B cell (primary cell): ENCODE data around the gene MEIS3. TPM values are rescaled to one million over a fixed set of nuclear protein-coding genes. Genes with fewer than 3 reads are reported as not detected.

Source experiments
- ATAC-seq: fragments of 200-7000 bp; cut with Tn5 transposase; one replicate; pipeline ENCODE4 v1.10.0; 2021; ENCODE audit warnings: low read depth, mild to moderate bottlenecking, moderate number of reproducible peaks, moderate library complexity
- CTCF ChIA-PET: fragments of 350-600 bp; sonication (Branson Sonifier 250); formaldehyde crosslinking; loops from one replicate; lab custom pipeline; 2021; ENCODE audit warnings: antibody characterized with exemption, inconsistent platforms; lab: Charles Lee
- POLR2A ChIA-PET: fragments of 350-600 bp; sonication (Branson Sonifier 250); formaldehyde crosslinking; loops from one replicate; lab custom pipeline; 2021; ENCODE audit warnings: antibody characterized with exemption; lab: Charles Lee
- DNase-seq: peaks from one replicate; pipeline ENCODE4 v3.0.0; 2013
- H2AFZ ChIP-seq: 2 replicates; pipeline ENCODE4 v1.6.1; 2012; ENCODE audit warnings: mild to moderate bottlenecking, low read depth, low read length; ENCODE audit not compliant: insufficient read depth, poor library complexity, severe bottlenecking
- H3K27ac ChIP-seq, 2 donors: 1 replicate in 1 of 2; 2 replicates in 1 of 2; pipeline ENCODE4 v1.5.1; 2012 to 2013; ENCODE audit warnings: low read length in 2 of 2, mild to moderate bottlenecking in 2 of 2, moderate library complexity in 1 of 2
- H3K27me3 ChIP-seq, 4 experiments: fragments of 200-600 bp in 1 of 4; sonication (generic) in 1 of 4; replicated peaks in 1 of 4; 1 replicate in 2 of 4; 2 replicates in 2 of 4; pipeline versions ENCODE4 v1.6.1 to v1.7.0; 2013 to 2016; ENCODE audit warnings: low read length in 3 of 4, mild to moderate bottlenecking in 2 of 4, mixed read lengths in 1 of 4, moderate library complexity in 1 of 4; ENCODE audit not compliant: insufficient read depth in 4 of 4, control insufficient read depth in 3 of 4; ENCODE audit errors: control extremely low read depth in 1 of 4
- H3K36me3 ChIP-seq, 2 experiments: replicated peaks in 1 of 2; 1 replicate in 1 of 2; 2 replicates in 1 of 2; pipeline versions ENCODE4 v1.6.1 to v1.7.1; 2013; ENCODE audit warnings: low read length in 1 of 2; ENCODE audit not compliant: insufficient read depth in 2 of 2, control insufficient read depth in 1 of 2; ENCODE audit errors: control extremely low read depth in 1 of 2, extremely low read depth in 1 of 2
- H3K4me1 ChIP-seq, 2 donors: fragments of 200-600 bp in 1 of 2; sonication (generic) in 1 of 2; 1 replicate in 1 of 2; 2 replicates in 1 of 2; pipeline versions ENCODE4 v1.5.1 to v1.6.1; 2013 to 2017; ENCODE audit warnings: low read length in 2 of 2; ENCODE audit not compliant: control insufficient read depth in 2 of 2, insufficient read depth in 2 of 2
- H3K4me2 ChIP-seq: replicated peaks from 2 replicates; pipeline ENCODE3; 2012; ENCODE audit warnings: mild to moderate bottlenecking, low read depth, low read length; ENCODE audit not compliant: poor library complexity, severe bottlenecking
- H3K4me3 ChIP-seq, 5 experiments: fragments of 200-600 bp in 1 of 5; sonication (generic) in 1 of 5; 1 replicate in 3 of 5; 2 replicates in 2 of 5; pipeline versions ENCODE4 v1.5.1 to v1.7.0; 2011 to 2016; ENCODE audit warnings: low read length in 4 of 5, mild to moderate bottlenecking in 4 of 5, low read depth in 2 of 5, control low read depth in 1 of 5, moderate library complexity in 1 of 5; ENCODE audit not compliant: insufficient read depth in 1 of 5; ENCODE audit errors: control extremely low read depth in 1 of 5, extremely low read depth in 1 of 5
- H3K79me2 ChIP-seq: fragments of 200-600 bp; sonication (generic); one replicate; pipeline ENCODE4 v1.6.0; 2016; ENCODE audit warnings: low read length; ENCODE audit not compliant: control insufficient read depth, insufficient read depth
- H3K9ac ChIP-seq: fragments of 200-600 bp; sonication (generic); 2 replicates; pipeline ENCODE4 v1.6.1; 2017; ENCODE audit warnings: mild to moderate bottlenecking, low read length, moderate library complexity
- H3K9me3 ChIP-seq, 3 donors: one replicate each; pipeline versions ENCODE4 v1.6.1 to v1.7.1; 2013; ENCODE audit warnings: low read length in 2 of 3; ENCODE audit not compliant: control insufficient read depth in 2 of 3, insufficient read depth in 1 of 3; ENCODE audit errors: control extremely low read depth in 1 of 3
- H4K20me1 ChIP-seq: 2 replicates; pipeline ENCODE4 v1.6.0; 2012; ENCODE audit warnings: mild to moderate bottlenecking, low read length; ENCODE audit not compliant: insufficient read depth, control insufficient read depth, poor library complexity, severe bottlenecking
- H3K27ac Mint-ChIP-seq: one replicate; pipeline ENCODE4 v1.8.0; 2021; ENCODE audit warnings: mixed read lengths
- H3K27me3 Mint-ChIP-seq: one replicate; pipeline ENCODE4 v1.8.0; 2021; ENCODE audit warnings: mixed read lengths
- H3K4me1 Mint-ChIP-seq: one replicate; pipeline ENCODE4 v1.8.0; 2021; ENCODE audit warnings: mixed read lengths
- H3K4me3 Mint-ChIP-seq: one replicate; pipeline ENCODE4 v1.8.0; 2021; ENCODE audit warnings: mixed read lengths
- H3K9me3 Mint-ChIP-seq: one replicate; pipeline ENCODE4 v1.8.0; 2022; ENCODE audit warnings: mixed read lengths; ENCODE audit not compliant: insufficient read depth
- EZH2 ChIP-seq: IDR thresholded peaks from 2 replicates; pipeline ENCODE4 v1.6.1; 2012; ENCODE audit warnings: borderline replicate concordance, low read depth, mild to moderate bottlenecking, moderate library complexity, low read length; ENCODE audit not compliant: insufficient read depth, poor library complexity, severe bottlenecking
- WGBS: methylation state at CpG from one replicate; pipeline ENCODE4 v1.1.5; 2013; ENCODE audit warnings: missing lambda C conversion rate; ENCODE audit not compliant: insufficient coverage; 5-methylcytosine and 5-hydroxymethylcytosine counted together
- intact Hi-C: fragments of 100-400 bp; cut with micrococcal nuclease; formaldehyde crosslinking; loops from one replicate; pipeline ENCODE4 v1.10.0; 2022
- polyA plus RNA-seq: library from polyadenylated mRNA; depleted of rRNA; stranded (reverse); fragments of >200 nt; gene quantifications from 2 replicates; pipeline ENCODE4 v1.2.3, GENCODE V29; 2012
- total RNA-seq, 2 donors: library from RNA; stranded (reverse); fragments of 120-200 nt in 1 of 2; gene quantifications; 1 replicate in 1 of 2; 2 replicates in 1 of 2; pipeline versions ENCODE4 v1.2.3 to v1.2.4, GENCODE V29; 2013 to 2022
- TF ChIP-seq, protein P1 (sequence below): fragments of 200-600 bp; IDR thresholded peaks from one replicate; pipeline ENCODE4 v1.8.0; 2022; ENCODE audit warnings: antibody characterized with exemption, mild to moderate bottlenecking

Gene MEIS3
- total and polyA plus RNA-seq, 2 donors (not counting 1 experiment from before 2014, with no cell fraction given) = not detected

DNA sequence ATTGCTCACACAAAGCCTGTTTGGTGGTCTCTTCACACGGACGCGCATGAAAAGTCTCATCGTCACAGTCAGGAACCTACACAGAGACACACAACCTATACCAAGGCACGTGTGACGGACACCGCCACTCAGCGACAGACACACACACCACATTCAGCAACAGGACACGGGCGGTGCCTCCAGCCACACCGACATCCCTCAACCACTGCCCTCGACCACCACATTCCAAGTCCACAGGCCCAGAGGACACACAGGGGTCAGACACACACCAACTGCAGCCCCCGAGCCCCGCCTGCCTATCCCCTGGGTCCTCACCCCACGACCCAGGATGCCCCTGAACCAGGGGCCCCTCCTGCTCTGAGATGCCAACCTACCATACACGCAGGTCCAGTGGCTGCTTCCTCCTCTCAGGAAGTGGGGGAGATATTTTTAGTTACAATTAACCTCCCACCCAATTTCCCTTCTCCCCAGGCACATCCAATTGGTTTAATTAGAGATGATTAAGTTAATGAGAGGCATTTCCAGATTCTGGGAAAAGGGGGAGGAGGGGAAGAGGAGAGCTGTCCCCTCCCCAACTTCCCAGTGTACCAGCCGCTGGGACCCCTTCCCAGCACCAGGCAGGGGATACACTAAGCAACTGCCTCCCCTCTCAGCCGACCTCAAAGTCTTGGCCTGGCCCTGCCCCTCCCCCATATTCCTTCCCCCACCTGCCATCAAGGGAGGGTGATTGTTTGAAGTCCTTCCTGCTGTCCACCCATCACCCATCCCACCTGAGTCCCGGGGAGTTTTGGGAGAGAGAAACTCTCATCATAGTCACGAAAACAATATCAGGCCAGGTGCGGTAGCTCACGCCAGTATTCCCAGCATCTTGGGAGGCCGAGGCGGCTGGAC, 20.4 kb downstream of the MEIS3 start:
- Histone ChIP-seq H3K4me3 (no peak overlapping the region), H2AFZ (no peak overlapping the region), H4K20me1 (no peaks in the 10 kb centered on the region), H3K9ac (no peak overlapping the region), H3K27ac (no peak overlapping the region), H3K4me1 (no peaks in the 10 kb centered on the region), H3K4me2 (no peak overlapping the region), H3K79me2 (no peaks in the 10 kb centered on the region), H3K9me3 (peaks cover 0 to under 1% (median 0%) of the 10 kb centered on the region in 3 donors), H3K36me3 (no peaks in the 10 kb centered on the region), H3K27me3 (no peaks in the 10 kb centered on the region)
- DNase-seq = no peak
- Mint-ChIP-seq H3K27me3 (peaks cover 40% of the 10 kb centered on the region), H3K4me3 (no peak overlapping the region), H3K4me1 (no peaks in the 10 kb centered on the region), H3K27ac (no peak overlapping the region), H3K9me3 (no peaks in the 10 kb centered on the region)
- ChIA-PET POLR2A (no interaction called here), CTCF (no interaction called here)
- TF ChIP-seq, protein P1, sequence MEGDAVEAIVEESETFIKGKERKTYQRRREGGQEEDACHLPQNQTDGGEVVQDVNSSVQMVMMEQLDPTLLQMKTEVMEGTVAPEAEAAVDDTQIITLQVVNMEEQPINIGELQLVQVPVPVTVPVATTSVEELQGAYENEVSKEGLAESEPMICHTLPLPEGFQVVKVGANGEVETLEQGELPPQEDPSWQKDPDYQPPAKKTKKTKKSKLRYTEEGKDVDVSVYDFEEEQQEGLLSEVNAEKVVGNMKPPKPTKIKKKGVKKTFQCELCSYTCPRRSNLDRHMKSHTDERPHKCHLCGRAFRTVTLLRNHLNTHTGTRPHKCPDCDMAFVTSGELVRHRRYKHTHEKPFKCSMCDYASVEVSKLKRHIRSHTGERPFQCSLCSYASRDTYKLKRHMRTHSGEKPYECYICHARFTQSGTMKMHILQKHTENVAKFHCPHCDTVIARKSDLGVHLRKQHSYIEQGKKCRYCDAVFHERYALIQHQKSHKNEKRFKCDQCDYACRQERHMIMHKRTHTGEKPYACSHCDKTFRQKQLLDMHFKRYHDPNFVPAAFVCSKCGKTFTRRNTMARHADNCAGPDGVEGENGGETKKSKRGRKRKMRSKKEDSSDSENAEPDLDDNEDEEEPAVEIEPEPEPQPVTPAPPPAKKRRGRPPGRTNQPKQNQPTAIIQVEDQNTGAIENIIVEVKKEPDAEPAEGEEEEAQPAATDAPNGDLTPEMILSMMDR = no peak
- no peak for TF ChIP-seq EZH2
- intact Hi-C loops = no loop called here
- WGBS = 79% methylated on average over 20 of the region's 24 CpGs
- no peak for ATAC-seq
